Caki2 (cell line): ENCODE data around the gene TBC1D5. TPM values are rescaled to one million over a fixed set of nuclear protein-coding genes. Genes with fewer than 3 reads are reported as not detected.
A peak's percentile ranks its signal among the peaks of the same experiment; 100 is the strongest.
"Not testable (repeated sequence)": the region's sequence is repeated elsewhere in the genome, so short reads cannot be mapped to it uniquely, and the experiment has no call there.

Experiments used
- DNase-seq: peaks from one replicate; pipeline ENCODE4 v3.0.0-alpha.2; 2015; ENCODE audit warnings: low read depth
- in situ Hi-C: cut with HindIII; loops from 2 replicates; pipeline ENCODE4 v1.10.0; 2016; ENCODE audit warnings: low sequenced_read_pairs, low pct_unique_long_range_greater_than_20kb, mixed read lengths
- total RNA-seq: library from RNA; depleted of rRNA; stranded (reverse); fragments of >200 nt; shearing (Covaris generic); gene quantifications from 2 replicates; pipeline ENCODE4 v1.2.3, GENCODE V29; 2014; ENCODE audit warnings: low replicate concordance

Gene TBC1D5
- total RNA-seq, 1 experiment from 2014 or later: 69.2 TPM

GRCh38 chr3:17752876-17753631 lies 10.6 kb upstream of the TBC1D5 start:
- in situ Hi-C loops: no loop called here
- no peak for DNase-seq

GRCh38 chr3:17752436-17752835 lies 10.0 kb upstream of the TBC1D5 start:
- in situ Hi-C loops: no loop called here

GRCh38 chr3:17749705-17750293 lies 7.4 kb upstream of the TBC1D5 start:
- in situ Hi-C loops: no loop called here
- no peak for DNase-seq

More at GRCh38 chr3:17752436-17752835, 10.0 kb upstream of the TBC1D5 start:
- DNase-seq: no peak

- in situ Hi-C loops: no loop called here
- no peak for DNase-seq
These were observed 6.8 kb upstream of the TBC1D5 start for GRCh38 chr3:17749281-17749680.

- no peak for DNase-seq
- in situ Hi-C loops: no loop called here
These were observed 5.4 kb upstream of the TBC1D5 start for GRCh38 chr3:17747890-17748247.

- in situ Hi-C loops: no loop called here
These were observed 4.9 kb upstream of the TBC1D5 start for GRCh38 chr3:17747174-17747889.

GRCh38 chr3:17745894-17746293 lies 3.5 kb upstream of the TBC1D5 start:
- in situ Hi-C loops: no loop called here

More at GRCh38 chr3:17747174-17747889, 4.9 kb upstream of the TBC1D5 start:
- DNase-seq: no peak

GRCh38 chr3:17745301-17745700 lies 2.9 kb upstream of the TBC1D5 start:
- in situ Hi-C loops: no loop called here
- no peak for DNase-seq

More at GRCh38 chr3:17745894-17746293, 3.5 kb upstream of the TBC1D5 start:
- DNase-seq: no peak

- in situ Hi-C loops: no loop called here
- no peak for DNase-seq
These were observed 2.3 kb upstream of the TBC1D5 start for GRCh38 chr3:17744693-17745092.

GRCh38 chr3:17743658-17743995 lies 1.2 kb upstream of the TBC1D5 start:
- DNase-seq: no peak
- in situ Hi-C loops: no loop called here

- in situ Hi-C loops: no loop called here
- DNase-seq: no peak
These were observed 638 bp upstream of the TBC1D5 start for GRCh38 chr3:17742880-17743657.

GRCh38 chr3:17741621-17742101 lies 770 bp downstream of the TBC1D5 start:
- DNase-seq: no peak
- in situ Hi-C loops: no loop called here

GRCh38 chr3:17740721-17741141 lies 1.7 kb downstream of the TBC1D5 start:
- in situ Hi-C loops: no loop called here

GRCh38 chr3:17738921-17739320 lies 3.5 kb downstream of the TBC1D5 start:
- in situ Hi-C loops: no loop called here
- no peak for DNase-seq

More at GRCh38 chr3:17740721-17741141, 1.7 kb downstream of the TBC1D5 start:
- DNase-seq: peak; percentile 52

GRCh38 chr3:17738219-17738618 lies 4.2 kb downstream of the TBC1D5 start:
- DNase-seq: no peak
- in situ Hi-C loops: no loop called here

GRCh38 chr3:17737591-17737990 lies 4.8 kb downstream of the TBC1D5 start:
- DNase-seq: no peak
- in situ Hi-C loops: no loop called here

- in situ Hi-C loops, DNase-seq: not testable (repeated sequence)
These were observed 7.1 kb downstream of the TBC1D5 start for GRCh38 chr3:17735362-17735761.

GRCh38 chr3:17733768-17734167 lies 8.7 kb downstream of the TBC1D5 start:
- in situ Hi-C loops: no loop called here
- DNase-seq: no peak
